HT-29 (cell line): ENCODE data around the gene ELAVL2. TPM values are rescaled to one million over a fixed set of nuclear protein-coding genes. Genes with fewer than 3 reads are reported as not detected.

Experiments used
- DNase-seq: peaks from one replicate; pipeline ENCODE4 v3.0.0-alpha.2; 2015; ENCODE audit warnings: low spot score
- total RNA-seq: library from RNA; depleted of rRNA; stranded (reverse); fragments of >200 nt; shearing (Covaris generic); gene quantifications from 2 replicates; pipeline ENCODE4 v1.2.3, GENCODE V29; 2014

The ELAVL2 gene
- total RNA-seq, 1 experiment from 2014 or later, result not detected

GRCh38 chr9:23769307-23769935 is 56.6 kb downstream of the ELAVL2 start:
- no peak for DNase-seq

GRCh38 chr9:23768861-23769260 is 57.2 kb downstream of the ELAVL2 start:
- no peak for DNase-seq

GRCh38 chr9:23766613-23767012 is 59.4 kb downstream of the ELAVL2 start:
- DNase-seq, result no peak

GRCh38 chr9:23765561-23765960 is 60.5 kb downstream of the ELAVL2 start:
- DNase-seq, result no peak

GRCh38 chr9:23764219-23764618 is 61.8 kb downstream of the ELAVL2 start:
- no peak for DNase-seq

GRCh38 chr9:23754551-23754950 is 71.5 kb downstream of the ELAVL2 start:
- DNase-seq, result no peak

GRCh38 chr9:23752859-23753258 is 73.2 kb downstream of the ELAVL2 start:
- no peak for DNase-seq

- no peak for DNase-seq
These were observed 74.4 kb downstream of the ELAVL2 start for GRCh38 chr9:23751633-23752032.

GRCh38 chr9:23750808-23751207 is 75.2 kb downstream of the ELAVL2 start:
- no peak for DNase-seq

GRCh38 chr9:23747088-23748075 is 78.7 kb downstream of the ELAVL2 start:
- DNase-seq, result no peak

GRCh38 chr9:23746317-23746716 is 79.7 kb downstream of the ELAVL2 start:
- DNase-seq, result no peak

- DNase-seq, result no peak
These were observed 83.0 kb downstream of the ELAVL2 start for GRCh38 chr9:23743036-23743435.

GRCh38 chr9:23741351-23741750 is 84.7 kb downstream of the ELAVL2 start:
- no peak for DNase-seq

- DNase-seq, result no peak
These were observed 85.5 kb downstream of the ELAVL2 start for GRCh38 chr9:23740531-23740930.

- DNase-seq, result no peak
These were observed 86.3 kb downstream of the ELAVL2 start for GRCh38 chr9:23739753-23740152.

GRCh38 chr9:23736293-23736692 is 89.7 kb downstream of the ELAVL2 start:
- no peak for DNase-seq

- no peak for DNase-seq
These were observed 92.5 kb downstream of the ELAVL2 start for GRCh38 chr9:23733495-23734078.

GRCh38 chr9:23731353-23731752 is 94.7 kb downstream of the ELAVL2 start:
- no peak for DNase-seq

GRCh38 chr9:23730364-23730763 is 95.7 kb downstream of the ELAVL2 start:
- no peak for DNase-seq

GRCh38 chr9:23728736-23729135 is 97.3 kb downstream of the ELAVL2 start:
- no peak for DNase-seq

- no peak for DNase-seq
These were observed 100.6 kb downstream of the ELAVL2 start for GRCh38 chr9:23725279-23725946.

GRCh38 chr9:23723672-23724071 is 102.4 kb downstream of the ELAVL2 start:
- no peak for DNase-seq
